Measurements from ENCODE around the gene LYPD1. TPM values are rescaled to one million over a fixed set of nuclear protein-coding genes. Genes with fewer than 3 reads are reported as not detected.
"Not testable (repeated sequence)": the region's sequence is repeated elsewhere in the genome, so short reads cannot be mapped to it uniquely, and the experiment has no call there.

The LYPD1 gene
- total RNA-seq = 24.5 TPM

DNA sequence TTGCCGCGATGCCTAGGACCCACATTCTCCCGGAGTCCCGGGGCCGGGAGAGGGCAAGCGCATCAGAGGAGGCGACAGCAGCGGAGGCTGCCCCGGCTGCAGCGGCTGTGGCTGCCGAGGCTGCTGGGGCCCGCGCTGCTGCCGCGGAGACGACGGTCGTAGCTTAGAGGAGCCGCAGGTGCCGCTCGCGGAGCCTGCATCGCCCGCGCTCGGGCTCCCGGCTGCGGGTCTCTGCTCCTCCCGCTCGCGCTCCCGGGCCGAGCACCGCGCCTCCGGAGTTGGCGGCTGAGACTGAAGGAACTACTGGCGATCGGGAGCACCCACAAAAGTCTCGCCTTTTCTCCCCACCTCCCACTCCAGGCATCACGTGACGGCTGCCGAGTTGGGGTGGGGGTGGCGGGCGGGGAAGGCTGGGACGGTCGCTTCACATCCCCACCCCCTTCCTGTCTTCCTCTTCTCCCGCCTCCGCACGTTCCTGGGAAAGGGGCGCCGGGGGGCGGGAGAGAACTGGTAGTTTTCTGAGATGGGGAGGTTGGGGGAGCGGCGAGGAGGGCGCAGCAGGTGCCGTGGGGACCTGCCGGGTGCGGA is at the start of gene LYPD1:
Gene LYPD1 (minus strand): TSS at position 298 of the 588 bp plus-strand sequence. CDS start 273 bp downstream, at position 25.
- peak; percentile 48 to 51 for DNase-seq (ENCODE audit: low spot score in 2 of 2)
- FAIRE-seq = no peak

DNA sequence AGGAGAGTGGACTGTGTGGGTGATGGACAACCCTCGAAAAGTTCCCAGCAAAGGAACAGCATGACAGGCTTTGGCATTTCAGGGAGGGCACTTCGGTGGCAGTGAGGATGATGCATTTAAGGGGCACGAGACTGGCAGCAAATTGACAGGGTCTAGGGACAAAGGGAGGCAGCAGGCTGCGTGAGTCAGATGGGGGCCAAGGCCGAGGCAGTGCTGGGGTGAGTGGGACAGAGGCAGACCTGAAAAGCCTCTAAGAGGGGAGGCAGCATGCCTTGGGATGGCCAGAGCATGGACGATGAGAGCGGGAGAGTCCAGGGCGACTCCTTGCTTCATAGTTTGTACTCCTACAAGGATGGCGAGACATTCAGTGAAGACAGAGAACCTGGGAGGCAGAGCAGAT is 49.5 kb upstream of the LYPD1 start:
- FAIRE-seq = no peak
- DNase-seq (ENCODE audit: low spot score in 2 of 2) = no peak

GRCh38 chr2:132716954-132717353 is 46.9 kb upstream of the LYPD1 start:
- FAIRE-seq = no peak
- DNase-seq (ENCODE audit: low spot score in 2 of 2) = no peak

- no peak for FAIRE-seq
- no peak for DNase-seq (ENCODE audit: low spot score in 2 of 2)
Observed at GRCh38 chr2:132715386-132716351, 45.7 kb upstream of the LYPD1 start.

GRCh38 chr2:132703396-132703795 is 33.4 kb upstream of the LYPD1 start:
- FAIRE-seq = no peak

DNA sequence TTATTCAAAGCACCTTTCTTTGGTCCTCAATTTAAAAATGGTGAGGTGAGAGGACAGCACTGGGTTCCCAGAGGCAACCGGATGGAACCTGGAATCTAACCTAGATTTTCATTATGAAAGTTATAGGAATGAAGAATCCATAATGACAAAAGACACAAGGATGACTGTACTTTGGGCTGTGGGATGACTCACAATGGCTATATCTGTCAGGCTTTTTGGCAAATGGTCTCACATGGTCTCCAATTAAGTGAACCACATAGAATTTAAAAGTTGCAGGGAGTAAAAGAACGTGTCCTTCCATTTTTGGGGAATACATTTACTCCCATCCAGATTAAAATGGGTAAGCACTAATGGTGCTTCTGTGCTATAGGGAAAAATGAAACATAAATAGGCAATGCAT is 31.8 kb upstream of the LYPD1 start:
- FAIRE-seq = no peak
- no peak for DNase-seq (ENCODE audit: low spot score in 2 of 2)

More at GRCh38 chr2:132703396-132703795, 33.4 kb upstream of the LYPD1 start:
- no peak for DNase-seq (ENCODE audit: low spot score in 2 of 2)

DNA sequence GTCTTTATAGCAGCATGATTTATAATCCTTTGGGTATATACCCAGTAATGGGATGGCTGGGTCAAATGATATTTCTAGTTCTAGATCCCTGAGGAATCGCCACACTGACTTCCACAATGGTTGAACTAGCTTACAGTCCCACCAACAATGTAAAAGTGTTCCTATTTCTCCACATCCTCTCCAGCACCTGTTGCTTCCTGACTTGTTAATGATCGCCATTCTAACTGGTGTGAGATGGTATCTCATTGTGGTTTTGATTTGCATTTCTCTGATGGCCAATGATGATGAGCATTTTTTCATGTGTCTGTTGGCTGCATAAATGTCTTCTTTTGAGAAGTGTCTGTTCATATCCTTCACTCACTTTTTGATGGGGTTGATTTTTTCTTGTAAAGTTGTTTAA is 29.8 kb upstream of the LYPD1 start:
- DNase-seq (ENCODE audit: low spot score in 2 of 2); FAIRE-seq: not testable (repeated sequence)

- FAIRE-seq = not testable (repeated sequence)
Observed at GRCh38 chr2:132698347-132698746, 28.3 kb upstream of the LYPD1 start.

DNA sequence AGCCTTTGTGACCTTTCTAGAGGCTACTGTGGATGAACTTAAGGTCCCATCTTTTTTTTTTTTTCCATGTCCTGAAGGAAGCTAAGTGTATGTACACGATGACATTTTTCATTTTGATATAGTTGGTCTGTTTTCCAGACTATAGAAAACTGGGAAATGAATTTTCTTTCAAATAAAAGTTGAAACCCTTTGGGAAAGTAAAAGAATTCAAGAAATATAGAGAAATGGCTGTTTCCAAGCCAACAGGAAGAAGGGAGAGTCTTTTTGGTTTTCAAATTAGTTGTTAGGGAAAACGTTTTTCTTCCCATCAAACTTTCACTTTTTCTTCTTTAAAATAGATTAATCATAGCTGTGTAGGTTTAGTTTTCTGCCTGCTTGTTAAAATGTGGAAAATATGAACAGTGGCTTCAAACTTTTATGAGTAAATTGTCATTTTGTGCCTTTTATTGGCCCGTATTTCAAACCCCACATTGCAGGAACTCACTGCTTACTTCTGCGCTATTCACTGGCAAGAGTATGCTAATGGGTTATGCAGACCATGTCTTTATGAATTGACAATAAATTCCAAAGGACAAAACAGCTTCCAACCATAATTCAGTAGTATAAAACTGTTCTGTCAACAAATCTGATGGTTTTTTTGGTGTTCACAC is 27.7 kb upstream of the LYPD1 start:
- FAIRE-seq = no peak
- DNase-seq (ENCODE audit: low spot score in 2 of 2) = no peak

More at GRCh38 chr2:132698347-132698746, 28.3 kb upstream of the LYPD1 start:
- DNase-seq (ENCODE audit: low spot score in 2 of 2) = not testable (repeated sequence)

DNA sequence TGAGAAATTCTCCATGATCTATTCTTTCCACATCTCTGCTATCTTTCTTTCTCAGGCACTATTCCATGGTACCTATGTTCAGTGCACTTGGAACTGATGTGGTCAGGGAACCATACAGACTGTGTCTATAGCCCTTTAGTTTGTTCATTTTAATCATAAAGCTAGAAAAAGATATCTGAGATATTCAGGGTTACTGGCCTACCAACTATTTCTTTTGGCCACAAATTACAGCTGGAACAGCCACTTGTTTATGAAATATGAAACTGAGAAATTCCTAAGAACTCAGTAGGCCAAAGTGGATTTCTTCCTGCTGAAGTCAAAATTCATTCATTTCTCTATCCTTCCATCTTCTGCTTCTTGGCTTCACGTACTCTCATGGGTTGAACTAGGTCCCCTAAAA is 22.8 kb upstream of the LYPD1 start:
- DNase-seq (ENCODE audit: low spot score in 2 of 2) (no peak), FAIRE-seq (no peak)

- DNase-seq (ENCODE audit: low spot score in 2 of 2) (no peak), FAIRE-seq (no peak)
Observed at GRCh38 chr2:132691556-132691955, 21.6 kb upstream of the LYPD1 start.

DNA sequence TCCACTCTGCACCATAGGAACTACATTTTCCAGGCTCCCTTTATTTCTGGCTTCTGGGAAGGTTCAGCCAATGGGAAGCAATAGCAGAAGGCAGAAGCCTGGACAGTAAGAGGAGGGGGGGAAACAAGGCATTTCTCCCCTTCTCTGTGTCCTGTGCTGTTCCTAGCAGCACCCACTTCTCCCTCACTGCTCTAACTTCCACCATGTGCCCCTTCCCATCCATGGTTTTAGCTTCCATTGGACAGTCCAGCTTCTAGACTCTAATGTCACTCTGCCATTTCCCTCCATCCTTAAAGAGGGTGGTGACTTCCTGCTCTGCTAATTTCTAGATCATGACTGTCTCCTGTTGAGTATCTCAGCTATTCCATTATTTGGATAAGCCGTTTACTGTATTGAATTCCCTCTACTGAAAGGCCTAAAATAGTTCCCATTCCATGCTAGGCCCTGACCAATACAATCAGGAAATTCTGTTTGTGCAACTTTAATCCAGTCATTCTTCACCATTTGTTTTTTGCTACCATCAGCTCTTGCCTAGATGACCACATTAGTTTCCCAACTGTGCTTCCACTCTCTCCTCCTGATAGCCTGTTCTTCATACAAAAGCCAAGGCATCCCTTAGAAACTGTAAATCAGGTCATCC is 20.8 kb upstream of the LYPD1 start:
- no peak for DNase-seq (ENCODE audit: low spot score in 2 of 2)
- no peak for FAIRE-seq

- DNase-seq (ENCODE audit: low spot score in 2 of 2) (no peak), FAIRE-seq (no peak)
Observed at GRCh38 chr2:132681766-132682165, 11.8 kb upstream of the LYPD1 start.

DNA sequence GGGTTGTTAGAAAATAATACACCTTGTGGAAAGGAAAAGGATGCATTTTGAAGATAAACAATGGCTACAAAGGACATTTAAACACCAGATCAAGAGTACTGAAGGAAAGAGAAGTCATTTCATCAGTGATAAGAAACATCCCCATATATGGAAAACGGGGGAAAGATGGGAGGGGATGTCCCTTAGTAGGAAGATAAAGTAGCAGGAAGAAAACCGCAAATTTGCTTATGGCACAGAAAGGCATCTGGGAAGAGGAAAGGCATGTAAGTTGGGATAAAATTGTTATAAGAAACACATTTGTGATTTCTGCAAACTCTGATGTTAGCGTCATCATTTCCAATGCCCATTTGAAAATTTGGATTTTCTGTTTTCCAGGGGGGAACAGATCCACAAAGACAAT is 10.5 kb upstream of the LYPD1 start:
- FAIRE-seq (no peak), DNase-seq (ENCODE audit: low spot score in 2 of 2) (no peak)

DNA sequence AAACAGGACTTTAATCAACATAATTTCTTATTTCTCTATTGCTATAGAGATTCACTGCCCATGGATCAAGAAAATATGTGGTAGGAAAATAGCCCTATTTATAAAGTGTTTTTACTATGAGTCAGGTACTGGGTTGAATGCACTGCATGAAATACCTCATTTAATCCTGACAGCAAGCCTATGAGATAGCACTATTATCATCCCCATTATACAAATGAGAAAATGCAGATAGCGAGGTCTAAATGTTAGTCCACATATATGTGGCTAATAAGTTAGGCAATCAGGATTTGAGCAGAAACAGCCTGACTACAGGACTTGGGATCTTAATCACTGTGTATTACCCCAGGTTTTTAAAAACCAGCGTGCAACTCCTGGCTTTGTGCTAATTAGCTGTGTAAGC is 8.5 kb upstream of the LYPD1 start:
- FAIRE-seq = no peak
- no peak for DNase-seq (ENCODE audit: low spot score in 2 of 2)

DNA sequence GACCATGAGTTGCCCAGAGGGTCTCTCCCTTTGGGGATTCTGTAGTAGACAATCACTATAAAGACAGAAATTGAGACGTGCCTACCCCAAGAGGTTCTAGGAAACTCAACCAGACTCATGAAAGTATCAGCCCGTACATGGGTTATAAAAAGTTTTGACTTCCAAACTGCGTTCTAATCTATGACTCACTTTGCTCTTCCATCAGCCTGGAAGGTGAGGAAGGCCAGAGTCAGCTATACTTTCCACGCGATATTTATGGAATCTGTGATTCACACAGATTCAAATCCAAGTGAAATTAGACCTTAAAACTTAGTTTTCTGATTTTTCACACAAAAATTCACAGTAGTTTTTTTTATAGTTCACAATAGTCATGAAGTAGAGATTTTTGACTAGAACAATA is 7.7 kb upstream of the LYPD1 start:
- no peak for FAIRE-seq
- no peak for DNase-seq (ENCODE audit: low spot score in 2 of 2)

DNA sequence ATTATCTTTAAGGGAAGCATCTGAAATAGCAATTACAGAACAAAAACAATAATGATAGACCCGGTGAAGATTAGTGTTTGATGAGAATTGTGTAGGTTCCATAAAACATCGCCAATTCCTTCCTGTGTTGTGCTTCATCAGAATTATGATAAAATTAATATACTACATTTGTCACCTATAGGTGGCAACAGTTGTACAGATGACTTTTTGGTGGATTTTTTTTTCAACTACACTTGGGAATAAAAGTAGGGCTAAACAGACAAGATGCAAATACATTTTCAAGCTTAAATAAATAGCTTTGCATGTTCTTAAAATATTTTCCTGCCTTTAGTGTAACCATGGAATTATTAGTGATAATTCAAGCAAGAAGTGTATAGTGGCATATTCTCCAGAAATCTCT is 7.0 kb upstream of the LYPD1 start:
- DNase-seq (ENCODE audit: low spot score in 2 of 2) = no peak
- FAIRE-seq = no peak

- no peak for DNase-seq (ENCODE audit: low spot score in 2 of 2)
- no peak for FAIRE-seq
Observed at GRCh38 chr2:132671151-132671835, 1.3 kb upstream of the LYPD1 start.

- FAIRE-seq (no peak), DNase-seq (ENCODE audit: low spot score in 2 of 2) (peak in 1 of 2 donors; percentile 24)
Observed at GRCh38 chr2:132670496-132671150, 618 bp upstream of the LYPD1 start.
